PFSK-1 (cell line): ENCODE data around the gene RNF208.

Experiments used
- FOXP2 ChIP-seq: optimal IDR thresholded peaks from 2 replicates; pipeline ENCODE3; 2011; ENCODE audit warnings: borderline replicate concordance, control low read depth, inconsistent platforms; ENCODE audit not compliant: insufficient read depth; ENCODE audit errors: extremely low read length, extremely low read depth
- POLR2AphosphoS5 ChIP-seq: IDR thresholded peaks from 2 replicates; pipeline ENCODE4 v1.6.1; 2012; ENCODE audit warnings: low read depth, mild to moderate bottlenecking, control low read depth, low read length, moderate library complexity
- SIN3A ChIP-seq: IDR thresholded peaks from 2 replicates; pipeline ENCODE4 v1.6.1; 2012; ENCODE audit warnings: mild to moderate bottlenecking, low read length, moderate library complexity, borderline replicate concordance; ENCODE audit not compliant: insufficient read depth
- TAF1 ChIP-seq: IDR thresholded peaks from 2 replicates; pipeline ENCODE4 v1.6.1; 2012; ENCODE audit warnings: low read length, control low read depth, borderline replicate concordance; ENCODE audit not compliant: insufficient read depth
- TF ChIP-seq, protein P1 (sequence below), 2 experiments: IDR thresholded peaks; 2 replicates each; pipeline versions ENCODE4 v1.6.1 to v1.8.0; 2011 to 2012; ENCODE audit warnings: low read depth in 2 of 2, low read length in 2 of 2, control low read depth in 1 of 2, inconsistent platforms in 1 of 2, mild to moderate bottlenecking in 1 of 2, moderate library complexity in 1 of 2; ENCODE audit not compliant: insufficient read depth in 1 of 2

Gene RNF208

DNA sequence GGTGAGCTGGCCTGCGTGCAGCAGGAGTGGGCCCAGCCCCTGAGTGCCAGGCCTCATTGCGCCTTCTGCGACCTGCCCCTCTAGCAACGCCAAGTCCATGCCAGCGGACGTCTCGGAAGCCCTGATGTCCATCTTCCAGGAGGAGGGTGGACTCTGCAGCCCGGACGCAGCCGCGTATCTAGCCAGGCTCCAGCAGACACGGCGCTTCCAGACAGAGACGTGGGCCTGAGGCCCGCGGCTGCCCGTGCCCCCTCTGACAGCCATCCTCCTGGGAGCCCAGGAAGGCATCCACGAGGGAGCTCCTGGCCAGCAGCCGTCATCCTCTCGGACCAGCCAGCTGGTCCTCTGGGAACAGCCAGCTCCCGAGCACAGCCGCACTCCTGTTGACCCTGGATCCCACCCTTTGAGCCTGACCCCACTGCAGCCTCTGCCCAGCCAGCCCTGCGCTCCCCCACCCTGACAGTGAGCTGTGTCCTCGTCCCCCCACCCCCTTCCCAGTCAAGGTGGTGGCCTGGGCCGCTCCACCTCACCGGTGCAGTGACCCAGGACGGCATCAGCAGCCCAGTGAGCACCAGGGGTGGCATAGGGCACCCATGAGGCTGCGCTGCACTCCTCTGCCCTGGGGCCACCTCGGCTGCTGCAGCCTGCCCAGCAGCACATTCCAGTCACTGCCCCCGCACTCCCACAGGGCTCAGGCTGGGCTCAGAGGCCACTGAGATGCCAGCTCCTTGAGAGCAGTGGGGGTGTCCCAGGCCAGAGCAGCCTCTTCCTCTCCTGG, 5.7 kb downstream of the RNF208 start:
- TF ChIP-seq SIN3A (no peak), POLR2AphosphoS5 (no peak), FOXP2 (no peak), TAF1 (no peak)
- TF ChIP-seq, protein P1, sequence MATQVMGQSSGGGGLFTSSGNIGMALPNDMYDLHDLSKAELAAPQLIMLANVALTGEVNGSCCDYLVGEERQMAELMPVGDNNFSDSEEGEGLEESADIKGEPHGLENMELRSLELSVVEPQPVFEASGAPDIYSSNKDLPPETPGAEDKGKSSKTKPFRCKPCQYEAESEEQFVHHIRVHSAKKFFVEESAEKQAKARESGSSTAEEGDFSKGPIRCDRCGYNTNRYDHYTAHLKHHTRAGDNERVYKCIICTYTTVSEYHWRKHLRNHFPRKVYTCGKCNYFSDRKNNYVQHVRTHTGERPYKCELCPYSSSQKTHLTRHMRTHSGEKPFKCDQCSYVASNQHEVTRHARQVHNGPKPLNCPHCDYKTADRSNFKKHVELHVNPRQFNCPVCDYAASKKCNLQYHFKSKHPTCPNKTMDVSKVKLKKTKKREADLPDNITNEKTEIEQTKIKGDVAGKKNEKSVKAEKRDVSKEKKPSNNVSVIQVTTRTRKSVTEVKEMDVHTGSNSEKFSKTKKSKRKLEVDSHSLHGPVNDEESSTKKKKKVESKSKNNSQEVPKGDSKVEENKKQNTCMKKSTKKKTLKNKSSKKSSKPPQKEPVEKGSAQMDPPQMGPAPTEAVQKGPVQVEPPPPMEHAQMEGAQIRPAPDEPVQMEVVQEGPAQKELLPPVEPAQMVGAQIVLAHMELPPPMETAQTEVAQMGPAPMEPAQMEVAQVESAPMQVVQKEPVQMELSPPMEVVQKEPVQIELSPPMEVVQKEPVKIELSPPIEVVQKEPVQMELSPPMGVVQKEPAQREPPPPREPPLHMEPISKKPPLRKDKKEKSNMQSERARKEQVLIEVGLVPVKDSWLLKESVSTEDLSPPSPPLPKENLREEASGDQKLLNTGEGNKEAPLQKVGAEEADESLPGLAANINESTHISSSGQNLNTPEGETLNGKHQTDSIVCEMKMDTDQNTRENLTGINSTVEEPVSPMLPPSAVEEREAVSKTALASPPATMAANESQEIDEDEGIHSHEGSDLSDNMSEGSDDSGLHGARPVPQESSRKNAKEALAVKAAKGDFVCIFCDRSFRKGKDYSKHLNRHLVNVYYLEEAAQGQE (IDR thresholded peaks at IDR 0.05; ENCODE audit: insufficient read depth in 1 of 2, low read depth in 2 of 2, low read length in 2 of 2): no peak

DNA sequence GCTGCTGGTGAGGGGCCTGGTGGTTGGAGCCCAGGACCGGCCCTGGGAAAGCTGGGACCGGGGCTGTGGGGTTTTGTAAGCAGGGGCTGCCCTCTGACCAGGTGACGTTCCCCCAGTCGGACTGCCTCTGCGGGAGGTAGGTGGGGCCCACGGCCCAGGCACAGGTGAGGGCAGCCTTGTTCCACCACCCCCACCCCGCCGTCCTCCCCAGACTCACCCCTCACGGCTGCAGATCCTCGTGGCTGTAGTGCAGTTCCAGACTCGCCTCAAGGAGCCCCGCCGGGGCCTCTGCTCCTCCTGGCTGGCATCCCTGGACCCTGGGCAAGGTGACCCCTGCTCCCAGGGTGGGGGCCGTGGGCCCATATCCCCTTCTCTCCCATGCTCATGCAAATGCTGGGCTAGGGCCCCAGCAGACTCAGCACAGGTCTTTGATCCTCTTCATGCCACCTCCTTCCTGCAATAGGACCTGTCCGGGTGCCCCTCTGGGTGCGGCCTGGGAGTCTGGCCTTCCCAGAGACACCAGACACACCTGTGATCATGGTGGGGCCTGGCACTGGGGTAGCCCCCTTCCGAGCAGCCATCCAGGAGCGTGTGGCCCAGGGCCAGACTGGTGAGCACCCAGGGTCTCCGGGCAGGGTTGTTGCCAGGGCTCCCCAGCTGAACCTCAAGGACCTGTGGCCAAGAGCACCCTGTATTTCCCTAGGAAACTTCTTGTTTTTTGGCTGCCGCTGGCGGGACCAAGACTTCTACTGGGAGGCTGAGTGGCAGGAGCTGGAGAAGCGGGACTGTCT, 6.6 kb downstream of the RNF208 start:
- TF ChIP-seq TAF1: no peak
- TF ChIP-seq, protein P1 (IDR thresholded peaks at IDR 0.05; ENCODE audit: insufficient read depth in 1 of 2, low read depth in 2 of 2, low read length in 2 of 2): no peak
- TF ChIP-seq POLR2AphosphoS5: no peak

DNA sequence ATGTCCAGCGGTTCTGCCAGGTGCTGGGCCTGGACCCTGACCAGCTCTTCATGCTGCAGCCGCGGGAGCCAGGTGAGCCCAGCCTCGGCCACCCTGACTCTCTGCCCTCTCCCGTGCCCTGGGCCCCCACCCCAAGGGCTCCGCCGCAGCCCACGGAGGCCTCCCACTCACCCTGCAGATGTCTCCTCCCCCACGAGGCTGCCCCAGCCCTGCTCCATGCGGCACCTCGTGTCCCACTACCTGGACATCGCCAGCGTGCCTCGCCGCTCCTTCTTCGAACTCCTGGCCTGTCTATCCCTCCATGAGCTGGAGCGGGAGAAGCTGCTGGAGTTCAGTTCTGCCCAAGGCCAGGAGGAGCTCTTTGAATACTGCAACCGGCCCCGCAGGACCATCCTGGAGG, 7.4 kb downstream of the RNF208 start:
- TF ChIP-seq SIN3A (no peak), POLR2AphosphoS5 (no peak), FOXP2 (no peak), TAF1 (no peak)
- TF ChIP-seq, protein P1 (IDR thresholded peaks at IDR 0.05; ENCODE audit: insufficient read depth in 1 of 2, low read depth in 2 of 2, low read length in 2 of 2): no peak

DNA sequence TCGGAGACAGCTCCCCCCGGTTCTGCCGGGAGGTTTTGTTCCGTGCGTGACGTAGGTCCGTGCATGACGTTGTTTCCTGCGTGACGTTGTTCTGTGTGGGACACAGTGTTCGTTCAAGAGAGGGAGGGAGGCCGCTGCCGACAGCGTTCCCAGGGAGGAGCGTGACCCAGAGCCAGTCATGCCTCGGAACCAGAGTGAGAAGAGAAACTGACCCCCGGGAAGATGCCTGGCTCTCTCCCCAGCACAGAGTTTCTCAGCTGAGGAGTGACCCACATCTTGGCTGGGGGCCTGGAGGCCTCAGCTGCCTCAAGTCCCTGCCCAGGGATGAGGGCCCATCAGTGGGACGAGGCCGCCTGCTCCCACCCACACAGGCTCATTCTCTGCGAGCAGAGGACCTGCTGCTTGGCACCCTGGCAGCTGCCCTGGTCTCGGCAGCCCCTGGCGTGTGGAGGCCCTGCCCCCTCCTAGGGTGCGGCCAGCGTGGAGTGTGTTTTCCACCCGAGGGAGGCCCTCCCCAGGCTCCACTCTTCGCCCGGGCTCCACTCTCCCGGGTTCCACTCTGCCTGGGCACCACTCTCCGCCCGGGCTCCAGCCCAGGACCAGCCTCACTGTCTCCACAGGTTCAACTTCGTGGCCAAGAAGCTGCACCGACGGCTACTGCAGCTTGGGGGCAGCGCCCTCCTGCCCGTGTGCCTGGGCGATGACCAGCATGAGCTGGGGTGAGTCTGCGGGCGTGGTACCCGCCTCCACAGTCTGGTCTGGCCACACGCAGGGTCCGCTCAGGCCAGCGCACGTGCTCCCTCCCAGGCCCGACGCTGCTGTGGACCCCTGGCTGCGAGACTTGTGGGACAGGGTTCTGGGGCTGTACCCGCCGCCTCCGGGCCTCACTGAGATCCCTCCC, 8.6 kb downstream of the RNF208 start:
- TF ChIP-seq TAF1 (no peak), FOXP2 (no peak), SIN3A (no peak), POLR2AphosphoS5 (no peak)
- TF ChIP-seq, protein P1 (IDR thresholded peaks at IDR 0.05; ENCODE audit: insufficient read depth in 1 of 2, low read depth in 2 of 2, low read length in 2 of 2): no peak
